ENCODE measurements around the gene PWWP2A. TPM values are rescaled to one million over a fixed set of nuclear protein-coding genes. Genes with fewer than 3 reads are reported as not detected.
A peak's percentile ranks its signal among the peaks of the same experiment; 100 is the strongest.

Gene PWWP2A
- total and polyA plus RNA-seq, 2 donors (not counting 1 experiment from before 2014, with no cell fraction given): 19.6 to 48.8 TPM

DNA sequence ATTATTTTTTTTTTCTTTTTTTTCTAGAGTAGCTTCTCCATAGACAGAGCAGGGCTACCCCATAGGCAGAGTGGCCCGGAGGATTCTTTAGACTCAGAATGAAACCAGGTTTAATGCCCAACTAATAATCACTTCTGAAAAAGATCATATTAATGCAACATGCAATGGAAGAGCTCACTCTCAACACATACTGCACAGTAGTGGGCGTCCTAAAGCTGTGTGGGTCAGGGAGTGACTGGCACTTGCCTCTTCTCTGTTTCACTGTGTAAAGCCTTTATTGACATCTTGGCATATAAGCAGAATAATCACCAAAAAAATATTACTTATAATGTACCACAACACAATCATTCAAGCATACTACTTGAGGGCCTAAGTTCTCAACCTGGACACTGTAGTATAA is 11.1 kb downstream of the PWWP2A start:
- H3K4me1 ChIP-seq (ENCODE audit: control insufficient read depth in 2 of 2, insufficient read depth in 2 of 2, low read length in 2 of 2): peaks cover 4 to 7% of the 10 kb centered on the region in 2 donors
- intact Hi-C loops (cut with micrococcal nuclease): no loop called here
- H3K79me2 ChIP-seq (ENCODE audit: control insufficient read depth, insufficient read depth, low read length): peaks cover 63% of the 10 kb centered on the region
- no peak overlapping the region for H3K4me3 Mint-ChIP-seq
- peaks cover 0 to 20% of the 10 kb centered on the region in 2 experiments for H3K36me3 ChIP-seq (replicated peaks in 1 of 2; ENCODE audit: control extremely low read depth in 1 of 2, control insufficient read depth in 1 of 2, extremely low read depth in 1 of 2, insufficient read depth in 2 of 2, low read length in 1 of 2)
- H3K27me3 ChIP-seq (replicated peaks in 1 of 4; ENCODE audit: control extremely low read depth in 1 of 4, control insufficient read depth in 3 of 4, insufficient read depth in 4 of 4, low read length in 3 of 4): no peaks in the 10 kb centered on the region
- no peaks in the 10 kb centered on the region for H3K27me3 Mint-ChIP-seq
- no peak overlapping the region for H3K4me3 ChIP-seq (ENCODE audit: control extremely low read depth in 1 of 5, extremely low read depth in 1 of 5, insufficient read depth in 1 of 5, low read depth in 2 of 5, low read length in 4 of 5)
- WGBS (ENCODE audit: insufficient coverage): 100% methylated on average over 1 of the region's 2 CpGs
- peaks cover 13% of the 10 kb centered on the region for H4K20me1 ChIP-seq (ENCODE audit: control insufficient read depth, insufficient read depth, low read length, poor library complexity, severe bottlenecking)
- H3K9me3 Mint-ChIP-seq (ENCODE audit: insufficient read depth): no peaks in the 10 kb centered on the region
- TF ChIP-seq, protein P1, sequence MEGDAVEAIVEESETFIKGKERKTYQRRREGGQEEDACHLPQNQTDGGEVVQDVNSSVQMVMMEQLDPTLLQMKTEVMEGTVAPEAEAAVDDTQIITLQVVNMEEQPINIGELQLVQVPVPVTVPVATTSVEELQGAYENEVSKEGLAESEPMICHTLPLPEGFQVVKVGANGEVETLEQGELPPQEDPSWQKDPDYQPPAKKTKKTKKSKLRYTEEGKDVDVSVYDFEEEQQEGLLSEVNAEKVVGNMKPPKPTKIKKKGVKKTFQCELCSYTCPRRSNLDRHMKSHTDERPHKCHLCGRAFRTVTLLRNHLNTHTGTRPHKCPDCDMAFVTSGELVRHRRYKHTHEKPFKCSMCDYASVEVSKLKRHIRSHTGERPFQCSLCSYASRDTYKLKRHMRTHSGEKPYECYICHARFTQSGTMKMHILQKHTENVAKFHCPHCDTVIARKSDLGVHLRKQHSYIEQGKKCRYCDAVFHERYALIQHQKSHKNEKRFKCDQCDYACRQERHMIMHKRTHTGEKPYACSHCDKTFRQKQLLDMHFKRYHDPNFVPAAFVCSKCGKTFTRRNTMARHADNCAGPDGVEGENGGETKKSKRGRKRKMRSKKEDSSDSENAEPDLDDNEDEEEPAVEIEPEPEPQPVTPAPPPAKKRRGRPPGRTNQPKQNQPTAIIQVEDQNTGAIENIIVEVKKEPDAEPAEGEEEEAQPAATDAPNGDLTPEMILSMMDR (IDR thresholded peaks at IDR 0.05): no peak
- no peak for TF ChIP-seq EZH2 (IDR thresholded peaks at IDR 0.05; ENCODE audit: borderline replicate concordance, insufficient read depth, low read depth, low read length, poor library complexity, severe bottlenecking)
- DNase-seq (no peak), ATAC-seq (ENCODE audit: low read depth) (no peak)
- H3K4me2 ChIP-seq (replicated peaks; ENCODE audit: low read depth, low read length, poor library complexity, severe bottlenecking): no peak overlapping the region
- no peak overlapping the region for H3K27ac ChIP-seq (ENCODE audit: low read length in 2 of 2)
- ChIA-PET POLR2A (no interaction called here), CTCF (no interaction called here)
- H3K27ac Mint-ChIP-seq: no peak overlapping the region
- no peak overlapping the region for H3K9ac ChIP-seq (ENCODE audit: low read length)
- H3K4me1 Mint-ChIP-seq: peaks cover 23% of the 10 kb centered on the region
- no peaks in the 10 kb centered on the region for H3K9me3 ChIP-seq (ENCODE audit: control extremely low read depth in 1 of 3, control insufficient read depth in 2 of 3, insufficient read depth in 1 of 3, low read length in 2 of 3)
- no peak overlapping the region for H2AFZ ChIP-seq (ENCODE audit: insufficient read depth, low read depth, low read length, poor library complexity, severe bottlenecking)

GRCh38 chr5:160105686-160106360 is 13.4 kb downstream of the PWWP2A start:
- Histone ChIP-seq H2AFZ (ENCODE audit: insufficient read depth, low read depth, low read length, poor library complexity, severe bottlenecking) (no peak overlapping the region), H3K4me3 (ENCODE audit: control extremely low read depth in 1 of 5, extremely low read depth in 1 of 5, insufficient read depth in 1 of 5, low read depth in 2 of 5, low read length in 4 of 5) (no peak overlapping the region), H4K20me1 (ENCODE audit: control insufficient read depth, insufficient read depth, low read length, poor library complexity, severe bottlenecking) (peaks cover 5% of the 10 kb centered on the region), H3K79me2 (ENCODE audit: control insufficient read depth, insufficient read depth, low read length) (peaks cover 58% of the 10 kb centered on the region), H3K4me1 (ENCODE audit: control insufficient read depth in 2 of 2, insufficient read depth in 2 of 2, low read length in 2 of 2) (peaks cover 4 to 7% of the 10 kb centered on the region in 2 donors), H3K27ac (ENCODE audit: low read length in 2 of 2) (peak overlapping the region in 1 of 2 donors; percentile 53), H3K9ac (ENCODE audit: low read length) (no peak overlapping the region), H3K27me3 (replicated peaks in 1 of 4; ENCODE audit: control extremely low read depth in 1 of 4, control insufficient read depth in 3 of 4, insufficient read depth in 4 of 4, low read length in 3 of 4) (no peaks in the 10 kb centered on the region), H3K4me2 (replicated peaks; ENCODE audit: low read depth, low read length, poor library complexity, severe bottlenecking) (peak overlapping the region; percentile 38), H3K9me3 (ENCODE audit: control extremely low read depth in 1 of 3, control insufficient read depth in 2 of 3, insufficient read depth in 1 of 3, low read length in 2 of 3) (no peaks in the 10 kb centered on the region), H3K36me3 (replicated peaks in 1 of 2; ENCODE audit: control extremely low read depth in 1 of 2, control insufficient read depth in 1 of 2, extremely low read depth in 1 of 2, insufficient read depth in 2 of 2, low read length in 1 of 2) (peaks cover 0 to 13% of the 10 kb centered on the region in 2 experiments)
- Mint-ChIP-seq H3K27me3 (no peaks in the 10 kb centered on the region), H3K4me3 (no peak overlapping the region), H3K27ac (peak overlapping the region; percentile 39), H3K4me1 (peaks cover 28% of the 10 kb centered on the region), H3K9me3 (ENCODE audit: insufficient read depth) (no peaks in the 10 kb centered on the region)
- ChIA-PET POLR2A (no interaction called here), CTCF (interaction anchor here (0.7 kb wide), 2 partner anchors 24 to 84 kb away, joined by 5 to 6 read pairs; no protein-coding TSS in a partner anchor)
- 83% methylated on average over 1 of the region's 4 CpGs for WGBS (ENCODE audit: insufficient coverage)
- DNase-seq (peak; percentile 29), ATAC-seq (ENCODE audit: low read depth) (peak; percentile 51)
- intact Hi-C loops (cut with micrococcal nuclease): no loop called here
- TF ChIP-seq, protein P1 (IDR thresholded peaks at IDR 0.05): no peak
- TF ChIP-seq EZH2 (IDR thresholded peaks at IDR 0.05; ENCODE audit: borderline replicate concordance, insufficient read depth, low read depth, low read length, poor library complexity, severe bottlenecking): no peak

Data from B cell (primary cell).